NCI-H82 treated with DMSO at 0.1 percent for 48 hours (cell line): ENCODE data around the gene DRC1.
"Not testable (repeated sequence)": the region's sequence is repeated elsewhere in the genome, so short reads cannot be mapped to it uniquely, and the experiment has no call there.

Experiments
- DNase-seq: peaks from one replicate; lab custom pipeline; 2025; ENCODE audit not compliant: unreplicated experiment; lab: John Stamatoyannopoulos, UW

The DRC1 gene

DNA sequence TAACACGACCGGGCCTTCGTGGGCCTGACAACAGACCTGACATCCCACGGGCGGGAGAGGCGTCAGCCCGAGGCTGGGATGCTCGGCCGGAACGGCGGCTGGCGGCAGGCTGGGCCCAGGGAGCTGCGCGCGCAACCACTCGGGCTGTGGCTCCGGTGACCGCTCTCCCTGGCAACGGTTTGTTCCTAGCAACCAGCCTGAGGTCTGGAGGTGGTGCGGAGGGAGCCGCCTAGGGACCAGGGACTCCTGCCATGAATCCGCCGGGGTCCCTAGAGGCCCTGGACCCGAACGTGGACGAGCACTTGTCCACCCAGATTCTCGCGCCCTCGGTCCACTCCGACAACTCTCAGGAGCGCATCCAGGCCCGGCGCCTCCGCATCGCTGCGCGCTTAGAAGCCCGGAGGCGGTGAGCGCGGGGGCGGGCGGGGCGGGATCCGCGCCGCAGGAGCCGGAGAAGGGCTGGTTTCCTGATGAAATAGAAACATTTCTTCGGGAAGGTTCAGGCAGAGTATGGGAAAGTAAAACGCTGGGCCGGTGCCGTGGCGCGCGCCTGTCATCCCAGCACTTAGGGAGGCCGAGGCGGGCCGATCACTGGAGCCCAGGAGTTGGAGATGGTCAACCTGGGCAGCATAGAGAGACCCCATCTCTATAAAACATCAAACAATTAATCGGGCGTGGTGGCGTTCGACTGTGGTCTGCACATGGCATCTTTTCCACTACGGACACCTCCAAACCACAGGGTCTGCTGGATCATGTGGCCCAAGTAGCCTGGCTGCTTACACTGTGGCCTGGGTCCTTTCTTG is at the start of gene DRC1:
TSS of gene DRC1 (plus strand) at position 182 of the 803 bp plus-strand sequence. CDS start at position 252, 70 bp downstream.
- DNase-seq: no peak

DNA sequence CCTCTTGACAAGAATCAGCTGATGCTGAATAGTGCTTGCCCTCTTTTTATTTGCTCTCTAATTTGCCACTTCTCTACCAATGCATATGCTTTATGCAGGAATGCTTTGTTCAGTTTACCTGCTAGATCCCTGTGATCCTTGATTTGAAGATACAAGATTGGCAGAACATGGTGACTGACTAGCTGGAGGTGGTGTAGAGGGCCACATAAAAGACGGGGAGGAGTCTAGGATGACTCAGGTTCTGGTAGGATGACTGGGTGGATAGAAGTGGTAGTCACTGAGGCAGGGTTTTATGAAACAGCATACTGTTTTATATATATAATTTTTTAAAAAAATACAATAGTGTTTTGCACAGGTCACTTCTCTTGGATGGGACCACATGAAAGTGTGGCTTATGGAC is 48.8 kb upstream of the DRC1 start:
- no peak for DNase-seq

DNA sequence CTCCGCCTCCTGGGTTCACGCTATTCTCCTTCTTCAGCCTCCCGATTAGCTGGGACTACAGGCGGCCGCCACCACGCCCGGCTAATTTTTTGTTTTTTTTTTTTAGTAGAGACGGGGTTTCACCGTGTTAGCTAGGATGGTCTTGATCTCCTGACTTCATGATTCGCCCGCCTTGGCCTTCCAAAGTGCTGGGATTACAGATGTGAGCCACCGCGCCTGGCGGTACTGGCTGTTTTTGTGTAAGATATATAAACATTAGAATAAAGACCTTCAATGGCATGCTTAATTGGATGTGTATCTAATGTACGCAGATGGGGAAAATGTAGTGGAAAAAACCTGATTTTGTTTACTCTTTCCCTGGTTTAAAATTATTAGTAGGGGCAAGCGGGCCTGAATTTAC is 47.3 kb upstream of the DRC1 start:
- DNase-seq: not testable (repeated sequence)

DNA sequence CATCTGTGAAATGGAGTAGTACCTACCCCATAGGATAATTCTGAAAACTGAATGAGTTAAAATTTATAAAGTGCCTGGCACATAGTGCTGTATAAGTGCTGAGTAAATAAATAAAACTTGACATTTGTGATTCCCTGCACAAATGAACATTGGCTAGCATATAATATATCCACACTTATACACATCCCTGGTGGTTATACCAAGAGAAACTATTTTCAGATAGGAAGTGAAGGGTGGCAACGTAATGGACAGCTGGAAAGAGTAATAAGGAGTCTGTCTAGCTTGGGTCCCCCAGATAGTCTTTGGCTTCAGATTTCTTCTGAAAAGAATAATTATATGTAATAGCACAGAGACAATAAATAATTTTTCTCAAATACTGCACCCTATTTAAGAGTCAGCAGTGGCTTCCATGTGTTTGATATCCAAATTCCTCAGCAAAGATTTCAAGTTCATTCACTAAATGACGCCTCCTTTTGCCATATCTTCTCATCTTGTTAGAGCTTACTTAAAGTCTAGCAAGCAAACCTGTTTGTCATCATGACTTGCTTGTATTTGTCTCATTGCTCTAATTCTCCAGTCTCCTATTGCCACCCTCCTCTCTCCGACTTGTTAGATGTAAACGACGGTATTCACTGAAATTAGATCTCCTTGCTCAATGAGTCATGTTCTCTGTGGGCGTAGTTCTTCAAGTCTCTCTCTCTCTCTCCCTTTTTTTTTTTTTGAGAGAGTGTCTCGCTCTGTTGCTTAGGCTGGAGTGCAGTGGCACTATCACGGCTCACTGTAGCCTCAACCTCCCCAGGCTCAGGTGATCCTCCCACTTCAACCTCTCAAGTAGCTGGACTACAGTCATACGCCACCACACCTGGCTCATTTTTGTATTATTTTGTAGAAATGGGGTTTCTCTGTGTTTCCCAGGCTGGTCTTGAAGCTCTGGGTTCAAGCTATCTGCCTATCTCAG is 46.4 kb upstream of the DRC1 start:
- no peak for DNase-seq

DNA sequence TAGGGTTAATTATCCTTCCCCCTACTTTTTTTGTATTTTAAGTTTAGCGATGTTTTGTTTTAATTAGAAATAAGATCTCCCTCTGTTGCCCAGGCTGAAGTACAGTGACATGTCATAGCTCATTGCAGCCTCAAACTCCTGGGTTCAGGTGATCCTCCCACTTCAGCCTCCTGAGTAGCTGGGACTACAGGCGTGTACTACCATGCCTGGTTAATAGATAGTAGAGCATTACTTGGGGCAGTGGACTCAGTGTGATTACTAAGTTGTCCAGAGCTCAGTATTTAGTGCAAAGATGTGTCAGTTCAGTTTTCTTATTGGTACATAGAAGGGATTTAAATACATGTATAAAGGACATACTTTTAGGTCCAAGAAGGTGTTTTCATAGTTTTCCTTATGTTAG is 45.6 kb upstream of the DRC1 start:
- DNase-seq: no peak

DNA sequence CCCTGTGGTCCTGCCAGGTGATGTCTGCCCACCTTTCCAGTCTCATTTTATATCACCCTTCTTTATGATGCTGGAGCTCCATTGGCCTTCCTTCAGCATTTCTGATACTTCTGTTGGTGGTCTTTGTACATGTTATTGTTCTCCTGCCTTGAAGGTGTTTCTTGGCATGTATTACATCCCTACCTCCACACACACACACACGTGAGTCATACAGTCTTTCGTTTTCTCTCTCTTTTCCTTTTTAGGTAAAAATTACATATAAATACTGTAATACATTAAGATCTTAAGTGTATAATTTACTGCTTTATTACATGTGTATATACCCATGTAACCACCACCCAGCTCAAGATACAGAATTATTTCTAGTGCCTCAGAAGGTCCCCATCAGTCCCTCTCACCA is 44.9 kb upstream of the DRC1 start:
- DNase-seq: no peak

DNA sequence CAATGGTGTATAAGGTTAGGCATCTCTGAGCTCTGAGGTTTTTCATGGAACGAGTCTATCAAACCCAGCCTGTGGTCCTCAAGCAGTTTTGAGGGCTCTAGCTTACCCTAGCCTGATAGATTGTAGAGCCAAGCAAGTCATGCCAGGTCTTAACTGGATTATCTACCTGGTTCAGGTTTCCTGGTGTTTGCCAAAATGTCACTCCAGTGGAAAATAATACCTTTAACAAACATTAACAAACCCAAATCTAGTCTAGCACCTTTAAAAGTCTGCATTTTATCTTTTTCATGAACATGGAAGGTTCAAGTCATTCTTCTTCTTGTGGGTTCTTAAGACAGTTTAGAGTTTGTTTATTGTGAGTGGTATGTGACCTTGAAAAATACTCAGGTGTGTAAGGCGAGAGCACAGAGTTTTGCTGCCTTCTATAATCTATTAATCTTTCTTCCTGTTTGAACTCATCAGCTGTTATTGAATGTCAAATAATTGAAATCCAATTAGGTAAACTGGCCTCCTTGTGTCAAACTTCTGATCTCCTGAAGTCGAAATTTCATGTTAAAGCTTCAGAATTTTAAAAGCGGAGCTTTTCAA is 41.7 kb upstream of the DRC1 start:
- no peak for DNase-seq

DNA sequence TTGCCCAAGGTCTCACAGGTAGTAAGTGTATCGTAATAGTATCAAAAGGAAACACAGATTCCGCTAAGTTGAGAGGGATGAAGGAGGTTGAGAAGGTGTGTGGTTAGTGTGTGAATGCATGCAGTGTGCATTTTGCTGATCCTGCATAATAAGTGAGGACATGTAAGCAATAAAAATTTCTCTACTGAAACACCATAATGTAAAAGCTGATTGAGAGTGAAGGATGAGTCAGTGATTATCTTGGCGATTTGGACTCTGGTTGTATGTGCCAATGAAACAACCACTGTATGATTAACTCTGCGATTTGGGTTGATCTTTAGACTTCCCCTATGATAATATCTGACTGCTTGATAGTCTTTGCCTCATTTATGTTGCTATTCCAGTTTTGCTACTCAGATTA is 38.4 kb upstream of the DRC1 start:
- no peak for DNase-seq

DNA sequence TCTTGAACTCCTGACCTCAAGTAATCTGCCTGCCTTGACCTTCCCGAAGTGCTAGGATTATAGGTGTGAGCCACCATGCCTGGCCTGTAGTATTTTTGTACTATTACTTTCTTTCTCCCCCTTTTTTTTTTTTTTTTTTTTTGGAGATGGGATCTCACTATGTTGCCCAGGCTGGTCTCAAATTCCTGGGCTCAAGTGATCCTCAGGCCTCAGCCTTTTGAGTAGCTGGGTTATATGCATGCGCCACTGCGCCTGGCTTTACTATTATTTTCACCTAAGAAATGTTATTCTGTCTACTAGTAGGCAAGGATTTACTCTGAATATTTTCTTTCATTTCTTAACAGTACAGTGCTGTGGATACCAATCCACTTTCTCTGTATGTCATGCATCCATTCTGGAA is 37.8 kb upstream of the DRC1 start:
- no peak for DNase-seq

DNA sequence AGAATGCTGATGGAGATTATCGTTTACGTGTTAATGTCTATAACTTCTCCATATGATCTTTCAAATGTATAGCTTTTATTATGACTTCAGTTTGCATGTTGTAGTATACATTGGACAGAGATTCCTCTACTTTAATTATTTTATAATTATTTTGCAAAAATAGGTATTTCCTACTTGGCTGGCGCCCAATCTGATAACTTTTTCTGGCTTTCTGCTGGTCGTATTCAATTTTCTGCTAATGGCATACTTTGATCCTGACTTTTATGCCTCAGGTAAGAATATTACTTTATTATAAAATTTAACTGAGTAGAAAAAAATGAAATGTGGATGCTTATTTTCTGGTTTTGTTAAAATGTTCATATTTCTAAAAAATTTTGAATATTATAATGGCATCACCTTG is 37.1 kb upstream of the DRC1 start:
- DNase-seq: no peak

DNA sequence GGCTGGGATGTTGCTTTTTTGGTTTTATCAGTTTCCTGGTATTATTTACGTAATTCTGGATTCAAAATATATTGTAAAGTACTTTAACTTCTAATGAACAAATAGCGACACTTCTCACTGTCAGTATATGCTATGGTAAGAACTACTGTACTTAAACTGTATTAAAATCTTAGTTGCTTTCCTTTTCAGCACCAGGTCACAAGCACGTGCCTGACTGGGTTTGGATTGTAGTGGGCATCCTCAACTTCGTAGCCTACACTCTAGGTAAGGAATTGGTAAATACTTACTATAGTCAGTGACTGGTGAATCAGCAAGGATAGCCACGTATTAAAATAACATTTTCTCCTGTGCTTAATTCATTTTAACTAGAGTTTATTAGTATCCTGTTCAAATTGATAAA is 34.8 kb upstream of the DRC1 start:
- no peak for DNase-seq

DNA sequence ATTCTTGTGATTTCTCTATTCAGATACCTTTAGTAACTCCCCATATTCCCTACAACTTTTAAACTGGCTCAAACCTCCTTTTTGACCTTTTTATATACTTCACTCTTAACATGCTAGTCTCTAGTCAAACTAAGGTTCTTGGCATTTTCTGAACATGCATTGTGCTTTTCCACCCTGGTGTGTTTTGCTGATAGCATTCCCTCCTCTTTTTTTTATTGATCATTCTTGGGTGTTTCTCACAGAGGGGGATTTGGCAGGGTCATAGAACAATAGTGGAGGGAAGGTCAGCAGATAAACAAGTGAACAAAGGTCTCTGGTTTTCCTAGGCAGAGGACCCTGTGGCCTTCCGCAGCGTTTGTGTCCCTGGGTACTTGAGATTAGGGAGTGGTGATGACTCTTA is 32.1 kb upstream of the DRC1 start:
- DNase-seq: not testable (repeated sequence)

DNA sequence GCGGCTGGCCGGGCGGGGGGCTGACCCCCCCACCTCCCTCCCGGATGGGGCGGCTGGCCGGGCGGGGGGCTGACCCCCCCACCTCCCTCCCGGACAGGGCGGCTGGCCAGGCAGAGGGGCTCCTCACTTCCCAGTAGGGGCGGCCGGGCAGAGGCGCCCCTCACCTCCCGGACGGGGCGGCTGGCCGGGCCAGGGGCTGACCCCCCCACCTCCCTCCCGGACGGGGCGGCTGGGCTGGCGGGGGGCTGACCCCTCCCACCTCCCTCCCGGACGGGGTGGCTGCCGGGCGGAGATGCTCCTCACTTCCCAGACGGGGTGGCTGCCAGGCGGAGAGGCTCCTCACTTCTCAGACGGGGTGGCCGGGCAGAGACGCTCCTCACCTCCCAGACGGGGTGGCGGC is 30.8 kb upstream of the DRC1 start:
- not testable (repeated sequence) for DNase-seq

DNA sequence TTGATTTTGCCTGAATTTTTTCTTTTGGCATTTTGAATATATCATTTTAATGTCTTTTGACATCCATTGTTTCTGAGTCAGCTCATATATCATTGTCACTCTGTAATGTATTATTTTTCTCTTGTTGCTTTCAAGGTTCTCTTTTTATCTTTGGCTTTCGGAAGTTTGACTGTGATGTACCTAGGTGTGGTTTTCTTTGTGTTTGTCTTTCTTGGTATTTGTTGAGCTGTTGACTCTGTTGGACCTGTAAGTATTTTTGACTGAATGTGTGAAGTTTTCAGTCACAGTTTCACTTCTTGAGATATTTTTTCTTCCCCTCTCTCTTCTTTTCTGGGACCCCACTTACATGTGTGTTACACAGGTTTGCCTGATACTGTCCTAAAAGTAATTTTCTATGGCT is 24.9 kb upstream of the DRC1 start:
- no peak for DNase-seq

DNA sequence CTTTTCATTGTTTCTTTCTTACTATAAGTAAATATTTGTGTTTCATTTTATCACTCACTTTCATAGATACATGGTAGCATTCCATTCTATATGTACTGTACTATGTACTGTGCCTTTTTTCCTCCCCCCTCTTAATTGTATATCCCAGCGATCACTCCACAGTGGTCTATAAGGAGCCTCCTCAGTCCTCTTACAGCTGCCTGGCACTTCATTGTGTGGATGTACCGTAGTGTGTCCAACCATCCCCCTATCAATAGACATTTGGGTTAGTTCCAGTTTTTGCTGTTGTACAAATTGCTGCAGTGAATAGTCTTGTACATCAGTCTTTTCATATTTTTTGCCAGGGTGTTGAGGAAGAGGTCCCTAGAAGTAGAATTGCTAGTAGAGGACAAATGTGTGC is 21.4 kb upstream of the DRC1 start:
- no peak for DNase-seq

DNA sequence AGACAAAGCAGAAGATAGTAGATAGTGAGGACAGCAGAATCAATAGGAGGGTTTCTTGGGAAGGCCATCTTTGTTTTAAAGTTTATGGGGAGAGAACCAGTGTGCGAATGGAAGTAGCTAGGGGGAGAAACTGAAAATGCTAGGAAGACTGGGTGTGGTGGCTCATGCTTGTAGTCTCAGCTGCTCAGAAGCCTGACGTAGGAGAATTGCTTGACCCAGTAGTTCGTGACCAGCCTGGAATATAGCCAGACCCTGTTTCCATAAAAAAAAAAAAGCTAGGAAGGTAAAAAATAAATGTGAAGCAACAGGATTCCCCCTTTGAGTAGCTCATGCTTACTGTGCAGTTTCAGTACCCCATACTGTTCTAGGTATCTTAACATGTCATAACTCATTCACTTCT is 19.2 kb upstream of the DRC1 start:
- no peak for DNase-seq

DNA sequence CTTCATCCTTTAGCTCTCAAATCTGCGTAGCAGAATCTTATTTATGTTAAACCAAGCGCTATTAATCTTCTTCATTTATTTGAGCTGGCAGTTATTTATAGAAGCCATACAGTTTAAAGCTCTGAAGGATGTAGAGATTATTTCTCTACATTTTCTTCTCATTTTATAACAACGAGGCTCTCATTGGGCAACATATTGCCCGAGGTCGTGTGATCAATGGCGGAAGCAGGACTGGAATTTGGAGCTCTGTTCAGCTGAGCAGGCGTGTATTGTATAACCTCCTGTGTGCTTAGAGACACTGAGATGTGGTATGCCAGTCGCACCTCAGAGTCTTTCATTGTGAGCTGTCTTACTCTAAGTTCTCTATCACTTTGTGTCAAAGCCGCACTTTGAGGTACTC is 17.5 kb upstream of the DRC1 start:
- no peak for DNase-seq

DNA sequence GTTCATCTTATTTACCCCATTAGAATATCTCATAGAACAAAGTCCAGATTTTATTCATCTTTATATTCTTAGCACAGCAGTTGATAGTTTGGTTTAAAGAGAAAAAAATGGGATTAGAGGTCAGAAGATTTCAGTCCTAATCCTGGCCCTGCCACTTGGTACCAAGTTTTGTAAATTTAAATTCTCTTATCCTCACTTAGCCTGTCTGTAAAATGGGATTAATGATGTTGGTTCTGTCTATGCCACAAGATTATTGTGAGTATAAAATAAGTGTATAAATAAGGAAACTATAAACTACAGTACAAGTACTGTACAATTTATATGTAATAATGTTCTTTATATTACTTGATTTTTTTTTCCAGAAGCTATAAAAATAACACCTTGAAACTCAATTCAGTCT is 17.1 kb upstream of the DRC1 start:
- DNase-seq: no peak

DNA sequence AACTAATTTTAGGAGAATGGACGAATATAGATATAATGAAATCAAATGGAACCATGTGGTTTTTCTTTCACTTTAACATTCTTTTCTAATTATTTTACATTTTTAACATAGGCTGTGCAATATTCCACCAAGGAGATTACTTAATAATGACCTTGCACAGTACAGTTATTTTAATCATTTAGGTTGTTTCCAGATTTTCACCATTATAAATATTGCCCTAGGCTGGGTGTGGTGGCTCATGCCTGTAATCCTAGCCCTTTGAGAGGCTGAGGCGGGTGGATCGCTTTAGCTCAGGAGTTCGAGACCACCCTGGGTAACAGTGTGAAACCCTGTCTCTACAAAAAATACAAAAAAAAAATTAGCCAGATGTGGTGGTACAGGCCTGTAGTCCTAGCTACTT is 14.5 kb upstream of the DRC1 start:
- DNase-seq: no peak

DNA sequence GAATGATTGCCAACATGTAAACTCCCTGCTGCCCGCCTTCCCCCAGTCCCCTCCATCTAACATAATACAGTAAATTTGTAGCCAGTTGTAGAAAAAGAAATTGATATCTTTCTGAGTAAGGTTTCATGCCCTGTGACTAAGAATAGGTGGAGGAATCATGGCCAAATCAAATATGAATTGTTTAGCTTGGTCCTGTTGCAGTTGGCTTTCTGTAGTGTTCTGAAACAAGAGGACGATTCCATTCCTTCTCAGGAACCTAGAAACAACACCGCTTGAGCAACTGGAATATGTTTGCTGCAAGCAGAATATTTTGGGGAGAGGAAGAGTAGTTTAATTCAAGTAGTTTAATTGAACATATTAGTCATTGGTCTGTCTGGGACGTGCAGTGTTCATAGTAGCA is 7.0 kb upstream of the DRC1 start:
- DNase-seq: no peak

DNA sequence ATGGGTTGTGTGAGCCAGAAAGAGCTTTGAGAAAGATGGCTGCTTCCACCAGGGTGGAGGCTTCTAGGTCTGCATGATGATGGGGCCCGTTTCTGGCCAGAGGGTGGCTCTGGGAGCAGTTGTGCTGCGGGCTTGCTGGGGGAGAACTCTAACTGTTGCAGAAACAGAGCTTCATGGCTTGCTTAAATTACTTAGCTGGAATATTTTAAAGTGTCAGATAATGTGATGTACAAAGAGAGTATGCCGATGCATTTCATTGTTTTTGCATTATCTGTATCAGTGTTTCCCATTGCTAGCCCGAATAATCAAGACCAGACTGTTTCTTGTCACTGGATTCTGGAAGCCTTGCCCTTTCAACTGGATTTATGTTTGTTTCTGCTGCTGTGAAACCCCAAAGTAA is 6.3 kb upstream of the DRC1 start:
- no peak for DNase-seq
